Common myeloid progenitor, CD34-positive (primary cell): ENCODE data around the gene KIF16B.

Experiments used
- CTCF ChIA-PET: fragments of 350-600 bp; sonication (Branson Sonifier 250); formaldehyde crosslinking; loops from one replicate; lab custom pipeline; 2021; ENCODE audit warnings: antibody characterized with exemption; lab: Charles Lee
- POLR2A ChIA-PET: fragments of 350-600 bp; sonication (Branson Sonifier 250); formaldehyde crosslinking; loops from one replicate; lab custom pipeline; 2021; ENCODE audit warnings: antibody characterized with exemption; lab: Charles Lee
- DNase-seq, 3 donors: peaks; one replicate each; pipeline versions ENCODE4 v3.0.0 to v3.0.0-alpha.2; 2013
- H3K27ac ChIP-seq, 2 experiments: 1 replicate in 1 of 2; 2 replicates in 1 of 2; pipeline ENCODE4 v1.7.0; 2013; ENCODE audit warnings: inconsistent platforms in 2 of 2, low read length in 2 of 2, mild to moderate bottlenecking in 2 of 2, low read depth in 1 of 2, moderate library complexity in 1 of 2; ENCODE audit not compliant: severe bottlenecking in 2 of 2, insufficient read depth in 1 of 2, poor library complexity in 1 of 2
- H3K27me3 ChIP-seq, 5 experiments: replicated peaks in 2 of 5; 1 replicate in 3 of 5; 2 replicates in 2 of 5; pipeline versions ENCODE4 v1.6.1 to v1.7.0; 2013; ENCODE audit warnings: low read length in 4 of 5, mild to moderate bottlenecking in 2 of 5, moderate library complexity in 2 of 5, inconsistent platforms in 1 of 5; ENCODE audit not compliant: insufficient read depth in 5 of 5, control insufficient read depth in 4 of 5
- H3K36me3 ChIP-seq, 4 experiments: 1 replicate in 2 of 4; 2 replicates in 2 of 4; pipeline versions ENCODE4 v1.6.1 to v1.7.0; 2013; ENCODE audit warnings: low read length in 3 of 4, control low read depth in 1 of 4, mild to moderate bottlenecking in 1 of 4; ENCODE audit not compliant: control insufficient read depth in 4 of 4, insufficient read depth in 4 of 4
- H3K4me1 ChIP-seq, 4 experiments: 1 replicate in 3 of 4; 2 replicates in 1 of 4; pipeline versions ENCODE4 v1.6.1 to v1.7.1; 2013; ENCODE audit warnings: low read length in 3 of 4, mild to moderate bottlenecking in 3 of 4, control low read depth in 1 of 4, inconsistent platforms in 1 of 4, moderate library complexity in 1 of 4; ENCODE audit not compliant: control insufficient read depth in 4 of 4, insufficient read depth in 4 of 4; ENCODE audit errors: control extremely low read depth in 1 of 4
- H3K4me3 ChIP-seq, 7 experiments: 1 replicate in 4 of 7; 2 replicates in 3 of 7; pipeline versions ENCODE4 v1.5.1 to v1.7.0; 2013; ENCODE audit warnings: mild to moderate bottlenecking in 7 of 7, low read length in 6 of 7, moderate library complexity in 6 of 7, inconsistent platforms in 2 of 7, low read depth in 2 of 7, control low read depth in 1 of 7; ENCODE audit not compliant: insufficient read depth in 4 of 7, control insufficient read depth in 1 of 7; ENCODE audit errors: extremely low read depth in 1 of 7
- H3K9me3 ChIP-seq, 5 experiments: 1 replicate in 4 of 5; 2 replicates in 1 of 5; pipeline versions ENCODE4 v1.6.1 to v1.7.1; 2013; ENCODE audit warnings: low read length in 4 of 5, mild to moderate bottlenecking in 2 of 5, inconsistent platforms in 1 of 5, low read depth in 1 of 5, moderate library complexity in 1 of 5; ENCODE audit not compliant: control insufficient read depth in 4 of 5, insufficient read depth in 2 of 5; ENCODE audit errors: control extremely low read depth in 1 of 5
- WGBS: methylation state at CpG from one replicate; pipeline ENCODE4 v1.1.5; 2013; ENCODE audit not compliant: insufficient coverage; 5-methylcytosine and 5-hydroxymethylcytosine counted together

Gene KIF16B

GRCh38 chr20:16590041-16590633 lies 16.9 kb upstream of the KIF16B start:
- Histone ChIP-seq H3K4me1 (no peaks in the 10 kb centered on the region), H3K27ac (no peak overlapping the region), H3K27me3 (peaks cover 0 to 3% (median 0%) of the 10 kb centered on the region in 5 experiments), H3K4me3 (no peak overlapping the region), H3K36me3 (no peaks in the 10 kb centered on the region), H3K9me3 (no peaks in the 10 kb centered on the region)
- POLR2A ChIA-PET: no interaction called here
- CTCF ChIA-PET: no interaction called here
- no peak for DNase-seq
- WGBS: 100% methylated on average over 1 of the region's 7 CpGs

- Histone ChIP-seq H3K36me3 (no peaks in the 10 kb centered on the region), H3K27me3 (peaks cover 0 to 3% (median 0%) of the 10 kb centered on the region in 5 experiments), H3K4me1 (no peaks in the 10 kb centered on the region), H3K4me3 (no peak overlapping the region), H3K9me3 (no peaks in the 10 kb centered on the region), H3K27ac (no peak overlapping the region)
- DNase-seq: no peak
- POLR2A ChIA-PET: no interaction called here
- CTCF ChIA-PET: no interaction called here
- 100% methylated on average over 5 of the region's 9 CpGs for WGBS
Measured at GRCh38 chr20:16589623-16590022, 16.4 kb upstream of the KIF16B start.

GRCh38 chr20:16588241-16588640 lies 15.0 kb upstream of the KIF16B start:
- Histone ChIP-seq H3K4me3 (no peak overlapping the region), H3K27ac (no peak overlapping the region), H3K36me3 (no peaks in the 10 kb centered on the region), H3K27me3 (peaks cover 0 to 2% (median 0%) of the 10 kb centered on the region in 5 experiments), H3K9me3 (no peaks in the 10 kb centered on the region), H3K4me1 (no peaks in the 10 kb centered on the region)
- DNase-seq: no peak
- ChIA-PET POLR2A (no interaction called here), CTCF (no interaction called here)
- 100% methylated on average over 3 of the region's 5 CpGs for whole genome bisulfite sequencing

- no peaks in the 10 kb centered on the region for H3K9me3 ChIP-seq
- no peak overlapping the region for H3K4me3 ChIP-seq
- 100% methylated on average over 1 of the region's 2 CpGs for WGBS
- H3K4me1 ChIP-seq: no peaks in the 10 kb centered on the region
- H3K27ac ChIP-seq: no peak overlapping the region
- no peaks in the 10 kb centered on the region for H3K27me3 ChIP-seq
- no peak for DNase-seq
- H3K36me3 ChIP-seq: no peaks in the 10 kb centered on the region
- ChIA-PET POLR2A (no interaction called here), CTCF (no interaction called here)
Measured at GRCh38 chr20:16587066-16587465, 13.8 kb upstream of the KIF16B start.

GRCh38 chr20:16583474-16583873 lies 10.2 kb upstream of the KIF16B start:
- 90% methylated on average over 2 of the region's 2 CpGs for WGBS
- POLR2A ChIA-PET: no interaction called here

GRCh38 chr20:16581241-16581640 lies 8.0 kb upstream of the KIF16B start:
- Histone ChIP-seq H3K36me3 (no peaks in the 10 kb centered on the region), H3K27me3 (no peaks in the 10 kb centered on the region), H3K4me1 (no peaks in the 10 kb centered on the region), H3K9me3 (no peaks in the 10 kb centered on the region), H3K27ac (no peak overlapping the region), H3K4me3 (no peak overlapping the region)
- POLR2A ChIA-PET: interaction anchor here (0.6 to 0.7 kb wide), 2 partner anchors 255 to 1521 kb away, joined by 3 read pairs; no protein-coding TSS in a partner anchor
- WGBS: no CpG with 5 or more reads among the region's 2 CpGs
- no peak for DNase-seq
- CTCF ChIA-PET: interaction anchor here (0.8 kb wide), 1 partner anchor 25 kb away, joined by 3 read pairs; no protein-coding TSS in a partner anchor

More at GRCh38 chr20:16583474-16583873, 10.2 kb upstream of the KIF16B start:
- no peaks in the 10 kb centered on the region for H3K36me3 ChIP-seq
- no peaks in the 10 kb centered on the region for H3K9me3 ChIP-seq
- H3K27me3 ChIP-seq: no peaks in the 10 kb centered on the region
- CTCF ChIA-PET: no interaction called here
- H3K4me3 ChIP-seq: no peak overlapping the region
- no peak for DNase-seq
- no peaks in the 10 kb centered on the region for H3K4me1 ChIP-seq
- no peak overlapping the region for H3K27ac ChIP-seq

- POLR2A ChIA-PET: no interaction called here
- WGBS: 100% methylated on average over 1 of the region's 2 CpGs
- Histone ChIP-seq H3K27ac (no peak overlapping the region), H3K36me3 (no peaks in the 10 kb centered on the region), H3K27me3 (no peaks in the 10 kb centered on the region), H3K4me1 (peaks cover 0 to 3% (median under 1%) of the 10 kb centered on the region in 4 experiments), H3K9me3 (no peaks in the 10 kb centered on the region), H3K4me3 (no peak overlapping the region)
- CTCF ChIA-PET: interaction anchor here (0.8 kb wide), 1 partner anchor 25 kb away, joined by 3 read pairs; no protein-coding TSS in a partner anchor
- no peak for DNase-seq
Measured at GRCh38 chr20:16580620-16581019, 7.4 kb upstream of the KIF16B start.
